IMR-90 (cell line): ENCODE data around the gene DRAP1. TPM values are rescaled to one million over a fixed set of nuclear protein-coding genes. Genes with fewer than 3 reads are reported as not detected.

ENCODE experiments used
- ATAC-seq: fragments of 200-7000 bp; cut with Tn5 transposase; 2 replicates; pipeline ENCODE4 v1.9.1; 2020; ENCODE audit warnings: low read depth, mild to moderate bottlenecking, moderate library complexity
- BruUV-seq: library from RNA; stranded (reverse); fragments of 400-500 nt; replicated peaks from 2 replicates; lab custom pipeline; 2021; lab: Mats Ljungman, UMichigan
- CTCF ChIA-PET: fragments of 300-600 bp; formaldehyde crosslinking; extraction: SDS; loops from one replicate; lab custom pipeline; 2021; ENCODE audit warnings: antibody characterized with exemption; lab: Yijun Ruan, JAX
- POLR2A ChIA-PET: fragments of 300-600 bp; sonication (Branson Sonifier 250); formaldehyde crosslinking; loops from one replicate; lab custom pipeline; 2022; ENCODE audit warnings: antibody characterized with exemption; ENCODE audit not compliant: unreplicated experiment; lab: Charles Lee
- DNase-seq: peaks from one replicate; pipeline ENCODE4 v3.0.0; 2013
- H2AFZ ChIP-seq: replicated peaks from 2 replicates; pipeline ENCODE3; 2013; ENCODE audit warnings: low read length, mild to moderate bottlenecking; ENCODE audit not compliant: poor library complexity
- H2AK5ac ChIP-seq: 2 replicates; pipeline ENCODE4 v1.6.1; 2013; ENCODE audit warnings: low read depth, low read length, inconsistent platforms
- H2AK9ac ChIP-seq: replicated peaks from 2 replicates; pipeline ENCODE3; 2013; ENCODE audit warnings: mild to moderate bottlenecking, low read depth, low read length, moderate library complexity; ENCODE audit not compliant: poor library complexity
- H2BK120ac ChIP-seq: 2 replicates; pipeline ENCODE4 v1.6.1; 2013; ENCODE audit warnings: low read depth, low read length, inconsistent platforms
- H2BK15ac ChIP-seq: 3 replicates; pipeline ENCODE4 v1.6.1; 2013; ENCODE audit warnings: low read depth, low read length, inconsistent platforms
- H2BK20ac ChIP-seq: 2 replicates; pipeline ENCODE4 v1.6.1; 2013; ENCODE audit warnings: low read depth, mild to moderate bottlenecking, inconsistent platforms, low read length, moderate library complexity
- H2BK5ac ChIP-seq: 2 replicates; pipeline ENCODE4 v1.6.1; 2013; ENCODE audit warnings: mild to moderate bottlenecking, low read depth, low read length, inconsistent platforms; ENCODE audit not compliant: poor library complexity, severe bottlenecking
- H3K14ac ChIP-seq: replicated peaks from 2 replicates; pipeline ENCODE4 v1.6.1; 2013; ENCODE audit warnings: low read depth, low read length, inconsistent platforms
- H3K18ac ChIP-seq: 2 replicates; pipeline ENCODE4 v1.6.1; 2013; ENCODE audit warnings: low read depth, low read length, control low read depth
- H3K23ac ChIP-seq: 2 replicates; pipeline ENCODE4 v1.6.1; 2013; ENCODE audit warnings: low read depth, low read length, inconsistent platforms
- H3K27ac ChIP-seq: 2 replicates; pipeline ENCODE4 v1.5.1; 2013; ENCODE audit warnings: mild to moderate bottlenecking, control low read depth, low read length; ENCODE audit not compliant: insufficient read depth
- H3K27me3 ChIP-seq: 2 replicates; pipeline ENCODE4 v1.6.1; 2013; ENCODE audit warnings: low read length; ENCODE audit not compliant: control insufficient read depth, insufficient read depth
- H3K36me3 ChIP-seq: 2 replicates; pipeline ENCODE4 v1.6.1; 2013; ENCODE audit warnings: low read length, mixed read lengths; ENCODE audit not compliant: control insufficient read depth, insufficient read depth
- H3K4ac ChIP-seq: 2 replicates; pipeline ENCODE4 v1.6.1; 2013; ENCODE audit warnings: low read depth, low read length, inconsistent platforms
- H3K4me1 ChIP-seq: 2 replicates; pipeline ENCODE4 v1.6.1; 2013; ENCODE audit warnings: low read length, mixed read lengths; ENCODE audit not compliant: control insufficient read depth, insufficient read depth
- H3K4me2 ChIP-seq: 2 replicates; pipeline ENCODE4 v1.6.1; 2013; ENCODE audit warnings: low read depth, mild to moderate bottlenecking, control low read depth, low read length, moderate library complexity
- H3K4me3 ChIP-seq: 2 replicates; pipeline ENCODE4 v1.5.1; 2013; ENCODE audit warnings: low read depth, mild to moderate bottlenecking, control low read depth, low read length, moderate library complexity; ENCODE audit not compliant: insufficient read depth
- H3K56ac ChIP-seq: 2 replicates; pipeline ENCODE4 v1.6.1; 2013; ENCODE audit warnings: low read length, inconsistent platforms; ENCODE audit not compliant: insufficient read depth; ENCODE audit errors: extremely low read depth
- H3K79me1 ChIP-seq, 2 experiments: 2 replicates each; pipeline ENCODE4 v1.6.1; 2013; ENCODE audit warnings: low read length in 2 of 2, inconsistent platforms in 1 of 2, low read depth in 1 of 2
- H3K9ac ChIP-seq: 2 replicates; pipeline ENCODE4 v1.6.1; 2013; ENCODE audit warnings: low read depth, low read length, control low read depth
- H3K9me1 ChIP-seq: 2 replicates; pipeline ENCODE4 v1.6.1; 2013; ENCODE audit warnings: low read length, inconsistent platforms; ENCODE audit not compliant: insufficient read depth
- H3K9me3 ChIP-seq: 2 replicates; pipeline ENCODE4 v1.6.1; 2013; ENCODE audit warnings: low read length; ENCODE audit not compliant: control insufficient read depth, insufficient read depth
- H4K20me1 ChIP-seq: 2 replicates; pipeline ENCODE4 v1.6.1; 2013; ENCODE audit warnings: low read length, inconsistent platforms; ENCODE audit not compliant: insufficient read depth
- H4K5ac ChIP-seq: 2 replicates; pipeline ENCODE4 v1.6.1; 2013; ENCODE audit warnings: mild to moderate bottlenecking, low read depth, low read length, control low read depth
- H4K8ac ChIP-seq, 2 experiments: 2 replicates each; pipeline ENCODE4 v1.6.1; 2013; ENCODE audit warnings: low read depth in 2 of 2, low read length in 2 of 2, control low read depth in 1 of 2, inconsistent platforms in 1 of 2
- H4K91ac ChIP-seq: 2 replicates; pipeline ENCODE4 v1.6.1; 2013; ENCODE audit warnings: low read depth, low read length, inconsistent platforms; ENCODE audit not compliant: insufficient read depth
- BHLHE40 ChIP-seq: fragments of 150-350 bp; IDR thresholded peaks from 2 replicates; pipeline ENCODE4 v1.6.1; 2016; ENCODE audit warnings: mild to moderate bottlenecking, low read depth, low read length
- CEBPB ChIP-seq: IDR thresholded peaks from 2 replicates; pipeline ENCODE4 v1.6.1; 2012; ENCODE audit warnings: low read depth, low read length, improper control_type of control experiment
- CHD1 ChIP-seq: IDR thresholded peaks from 2 replicates; pipeline ENCODE4 v1.6.1; 2012; ENCODE audit warnings: low read depth, low read length, improper control_type of control experiment
- FOS ChIP-seq: fragments of 150-350 bp; IDR thresholded peaks from 2 replicates; pipeline ENCODE4 v1.6.1; 2016; ENCODE audit warnings: low read depth, low read length
- MAFK ChIP-seq: IDR thresholded peaks from 2 replicates; pipeline ENCODE4 v1.6.1; 2012; ENCODE audit warnings: low read depth, low read length, improper control_type of control experiment
- MAZ ChIP-seq: IDR thresholded peaks from 2 replicates; pipeline ENCODE4 v1.6.1; 2012; ENCODE audit warnings: low read depth, mild to moderate bottlenecking, low read length, improper control_type of control experiment, moderate library complexity, borderline replicate concordance
- MXI1 ChIP-seq: IDR thresholded peaks from 2 replicates; pipeline ENCODE4 v1.6.1; 2012; ENCODE audit warnings: low read depth, mild to moderate bottlenecking, low read length, moderate library complexity, borderline replicate concordance
- NFE2L2 ChIP-seq: fragments of 150-350 bp; IDR thresholded peaks from 2 replicates; pipeline ENCODE4 v1.6.1; 2016; ENCODE audit warnings: low read depth, mild to moderate bottlenecking, low read length
- POLR2A ChIP-seq: IDR thresholded peaks from 2 replicates; pipeline ENCODE4 v1.6.1; 2012; ENCODE audit warnings: mild to moderate bottlenecking, low read depth, low read length
- RAD21 ChIP-seq: IDR thresholded peaks from 2 replicates; pipeline ENCODE4 v1.6.1; 2012; ENCODE audit warnings: low read length, improper control_type of control experiment
- RCOR1 ChIP-seq: IDR thresholded peaks from 2 replicates; pipeline ENCODE4 v1.6.1; 2012; ENCODE audit warnings: mild to moderate bottlenecking, low read length, improper control_type of control experiment; ENCODE audit not compliant: insufficient replicate concordance
- RFX5 ChIP-seq: IDR thresholded peaks from 2 replicates; pipeline ENCODE4 v1.8.0; 2012; ENCODE audit warnings: low read depth, mild to moderate bottlenecking, low read length, moderate library complexity
- SMC3 ChIP-seq: fragments of 150-350 bp; IDR thresholded peaks from 2 replicates; pipeline ENCODE4 v1.6.1; 2016; ENCODE audit warnings: low read depth, mild to moderate bottlenecking, antibody characterized with exemption, low read length, moderate library complexity
- WGBS, 2 experiments: methylation state at CpG; one replicate each; pipeline versions ENCODE4 v1.1.5 to v1.1.7; 2013; ENCODE audit warnings: missing lambda C conversion rate in 2 of 2; ENCODE audit not compliant: insufficient read length in 1 of 2; ENCODE audit errors: extremely low coverage in 2 of 2; 5-methylcytosine and 5-hydroxymethylcytosine counted together
- dilution Hi-C: fragments of 300-500 bp; cut with HindIII; formaldehyde crosslinking; loops from one replicate; pipeline ENCODE4 v1.14.3; 2018; ENCODE audit warnings: low sequenced_read_pairs; ENCODE audit not compliant: unreplicated experiment
- in situ Hi-C: fragments of 300-500 bp; cut with MboI; formaldehyde crosslinking; loops from 3 replicates; pipeline ENCODE4 v1.14.3; 2019; ENCODE audit warnings: low sequenced_read_pairs, inconsistent platforms, mixed read lengths
- intact Hi-C: fragments of 100-400 bp; cut with micrococcal nuclease; formaldehyde crosslinking; loops from 2 replicates; pipeline ENCODE4 v1.10.0; 2022
- polyA plus RNA-seq, 3 experiments: library from polyadenylated mRNA; depleted of rRNA; stranded (reverse); fragments of >200 nt; gene quantifications; 2 replicates each; pipeline ENCODE4 v1.2.3, GENCODE V29; 2012; ENCODE audit warnings: low replicate concordance in 1 of 3
- total RNA-seq: library from RNA; depleted of rRNA; stranded (reverse); fragments of >200 nt; gene quantifications from 2 replicates; pipeline ENCODE4 v1.2.3, GENCODE V29; 2012
- TF ChIP-seq, protein P1 (sequence below): fragments of 150-350 bp; IDR thresholded peaks from 2 replicates; pipeline ENCODE4 v1.6.1; 2016; ENCODE audit warnings: low read depth, mild to moderate bottlenecking, low read length, moderate library complexity, borderline replicate concordance
- TF ChIP-seq, protein P2 (sequence below): conservative IDR thresholded peaks from 2 replicates; pipeline ENCODE4 v1.5.1; 2012; ENCODE audit warnings: mild to moderate bottlenecking, low read depth, low read length, improper control_type of control experiment
- TF ChIP-seq, protein P3 (sequence below): fragments of 150-350 bp; IDR thresholded peaks from 2 replicates; pipeline ENCODE4 v1.6.1; 2017; ENCODE audit warnings: mild to moderate bottlenecking, antibody characterized with exemption, low read length, low read depth

The DRAP1 gene
- total and polyA plus RNA-seq, 2 of the 4 experiments (the other 2 are of a cell fraction): 237 to 344 TPM

DNA sequence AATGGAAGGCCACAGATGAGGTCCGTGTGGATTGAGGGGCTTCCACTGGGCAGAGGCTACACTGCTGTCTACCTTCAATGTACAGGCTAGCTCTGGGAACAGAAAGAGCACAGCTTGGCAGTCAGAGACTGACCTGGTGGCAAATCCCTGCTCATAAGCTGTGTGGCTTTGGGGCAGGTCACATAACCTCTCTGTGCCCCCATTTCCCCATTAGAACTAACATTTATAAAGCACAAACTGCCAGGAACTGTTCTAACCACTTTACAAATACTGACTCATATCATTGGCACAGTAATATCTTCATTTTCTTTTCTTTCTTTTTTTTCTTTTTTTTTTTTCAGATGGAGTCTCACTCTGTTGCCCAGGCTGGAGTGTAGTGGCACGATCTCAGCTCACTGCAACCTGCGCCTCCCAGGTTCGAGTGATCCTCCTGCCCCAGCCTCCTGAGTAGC is 22.2 kb upstream of the DRAP1 start:
- H2AFZ ChIP-seq: peak overlapping the region; percentile 59
- H3K9ac ChIP-seq: peak overlapping the region; percentile 54; the same call in 1 of the 2 replicates
- H3K79me1 ChIP-seq: peaks cover 10 to 30% of the 10 kb centered on the region in 2 experiments
- peaks cover 40% of the 10 kb centered on the region for H3K36me3 ChIP-seq
- peaks cover 9% of the 10 kb centered on the region; the same call in 1 of the 2 replicates for H3K9me1 ChIP-seq
- H4K91ac ChIP-seq: peak overlapping the region; percentile 17
- CTCF ChIA-PET: no interaction called here
- BruUV-seq: no TSS peak
- peaks cover 76% of the 10 kb centered on the region for H4K20me1 ChIP-seq
- H3K4me3 ChIP-seq: peak overlapping the region; percentile 98; the same call in 1 of the 2 replicates
- peak overlapping the region; percentile 14 for H4K5ac ChIP-seq
- H3K56ac ChIP-seq: peak overlapping the region; percentile 62; the same call in 1 of the 2 replicates
- no CpG with 5 or more reads among the region's 4 CpGs for WGBS, 2 experiments
- H2BK5ac ChIP-seq: peak overlapping the region; percentile 98
- ATAC-seq (no peak), DNase-seq (no peak)
- dilution Hi-C loops (no loop called here), intact Hi-C loops (no loop called here), in situ Hi-C loops (no loop called here)
- H3K4me1 ChIP-seq: peaks cover 38% of the 10 kb centered on the region
- peak overlapping the region; percentile 99 for H3K23ac ChIP-seq
- peak overlapping the region; percentile 86 for H3K27ac ChIP-seq
- no peaks in the 10 kb centered on the region for H3K27me3 ChIP-seq
- H2AK9ac ChIP-seq: peak overlapping the region; percentile 92
- H2BK120ac ChIP-seq: peak overlapping the region; percentile 58
- H3K9me3 ChIP-seq: no peaks in the 10 kb centered on the region
- H2BK15ac ChIP-seq: no peak overlapping the region
- H3K18ac ChIP-seq: peak overlapping the region; percentile 8; the same call in 1 of the 2 replicates
- peak overlapping the region; percentile 93 for H3K4ac ChIP-seq
- POLR2A ChIA-PET: interaction anchor here (0.6 kb wide), 4 partner anchors 9 to 290 kb away, joined by 3 to 10 read pairs (median 4); partner anchors contain the start of gene FIBP
- peak overlapping the region; percentile 16 for H2AK5ac ChIP-seq
- H2BK20ac ChIP-seq: peak overlapping the region; percentile 12; the same call in 1 of the 2 replicates
- H3K4me2 ChIP-seq: peak overlapping the region; percentile 90
- peak overlapping the region; percentile 84 to 93; a peak in 3 of 4 replicates for H4K8ac ChIP-seq
- TF ChIP-seq CHD1 (no peak), MAZ (no peak), BHLHE40 (no peak), RFX5 (no peak), CEBPB (no peak), MAFK (no peak), MXI1 (no peak), RCOR1 (no peak), POLR2A (no peak; the same call in 1 of the 2 replicates), SMC3 (no peak), RAD21 (no peak), FOS (no peak), NFE2L2 (no peak)
- TF ChIP-seq, protein P1, sequence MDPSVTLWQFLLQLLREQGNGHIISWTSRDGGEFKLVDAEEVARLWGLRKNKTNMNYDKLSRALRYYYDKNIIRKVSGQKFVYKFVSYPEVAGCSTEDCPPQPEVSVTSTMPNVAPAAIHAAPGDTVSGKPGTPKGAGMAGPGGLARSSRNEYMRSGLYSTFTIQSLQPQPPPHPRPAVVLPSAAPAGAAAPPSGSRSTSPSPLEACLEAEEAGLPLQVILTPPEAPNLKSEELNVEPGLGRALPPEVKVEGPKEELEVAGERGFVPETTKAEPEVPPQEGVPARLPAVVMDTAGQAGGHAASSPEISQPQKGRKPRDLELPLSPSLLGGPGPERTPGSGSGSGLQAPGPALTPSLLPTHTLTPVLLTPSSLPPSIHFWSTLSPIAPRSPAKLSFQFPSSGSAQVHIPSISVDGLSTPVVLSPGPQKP: no peak
- TF ChIP-seq, protein P2, sequence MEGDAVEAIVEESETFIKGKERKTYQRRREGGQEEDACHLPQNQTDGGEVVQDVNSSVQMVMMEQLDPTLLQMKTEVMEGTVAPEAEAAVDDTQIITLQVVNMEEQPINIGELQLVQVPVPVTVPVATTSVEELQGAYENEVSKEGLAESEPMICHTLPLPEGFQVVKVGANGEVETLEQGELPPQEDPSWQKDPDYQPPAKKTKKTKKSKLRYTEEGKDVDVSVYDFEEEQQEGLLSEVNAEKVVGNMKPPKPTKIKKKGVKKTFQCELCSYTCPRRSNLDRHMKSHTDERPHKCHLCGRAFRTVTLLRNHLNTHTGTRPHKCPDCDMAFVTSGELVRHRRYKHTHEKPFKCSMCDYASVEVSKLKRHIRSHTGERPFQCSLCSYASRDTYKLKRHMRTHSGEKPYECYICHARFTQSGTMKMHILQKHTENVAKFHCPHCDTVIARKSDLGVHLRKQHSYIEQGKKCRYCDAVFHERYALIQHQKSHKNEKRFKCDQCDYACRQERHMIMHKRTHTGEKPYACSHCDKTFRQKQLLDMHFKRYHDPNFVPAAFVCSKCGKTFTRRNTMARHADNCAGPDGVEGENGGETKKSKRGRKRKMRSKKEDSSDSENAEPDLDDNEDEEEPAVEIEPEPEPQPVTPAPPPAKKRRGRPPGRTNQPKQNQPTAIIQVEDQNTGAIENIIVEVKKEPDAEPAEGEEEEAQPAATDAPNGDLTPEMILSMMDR: no peak
- TF ChIP-seq, protein P3, sequence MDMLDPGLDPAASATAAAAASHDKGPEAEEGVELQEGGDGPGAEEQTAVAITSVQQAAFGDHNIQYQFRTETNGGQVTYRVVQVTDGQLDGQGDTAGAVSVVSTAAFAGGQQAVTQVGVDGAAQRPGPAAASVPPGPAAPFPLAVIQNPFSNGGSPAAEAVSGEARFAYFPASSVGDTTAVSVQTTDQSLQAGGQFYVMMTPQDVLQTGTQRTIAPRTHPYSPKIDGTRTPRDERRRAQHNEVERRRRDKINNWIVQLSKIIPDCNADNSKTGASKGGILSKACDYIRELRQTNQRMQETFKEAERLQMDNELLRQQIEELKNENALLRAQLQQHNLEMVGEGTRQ: no peak
- H3K14ac ChIP-seq: peak overlapping the region; percentile 97
